Skeletal muscle satellite cell (primary cell): Measurements from ENCODE around the gene CTDP1.

Experiments used
- H3K27me3 ChIP-seq: 2 replicates; pipeline ENCODE4 v1.7.0; 2013; ENCODE audit warnings: low read length; ENCODE audit not compliant: control insufficient read depth, insufficient read depth
- H3K36me3 ChIP-seq: 2 replicates; pipeline ENCODE4 v1.7.0; 2013; ENCODE audit warnings: mild to moderate bottlenecking, control low read depth, low read length; ENCODE audit not compliant: insufficient read depth
- H3K4me1 ChIP-seq: 2 replicates; pipeline ENCODE4 v1.7.0; 2013; ENCODE audit warnings: low read length; ENCODE audit not compliant: control insufficient read depth, insufficient read depth
- H3K4me2 ChIP-seq: 2 replicates; pipeline ENCODE4 v1.7.0; 2013; ENCODE audit warnings: mild to moderate bottlenecking, low read length
- H3K4me3 ChIP-seq: 2 replicates; pipeline ENCODE4 v1.7.0; 2013; ENCODE audit warnings: low read length
- H3K9ac ChIP-seq: 2 replicates; pipeline ENCODE4 v1.7.0; 2013; ENCODE audit warnings: mild to moderate bottlenecking, low read depth, low read length, moderate library complexity
- H3K9me3 ChIP-seq: replicated peaks from 2 replicates; pipeline ENCODE4 v1.7.0; 2013; ENCODE audit warnings: mild to moderate bottlenecking, control low read depth, low read length

Gene CTDP1

DNA sequence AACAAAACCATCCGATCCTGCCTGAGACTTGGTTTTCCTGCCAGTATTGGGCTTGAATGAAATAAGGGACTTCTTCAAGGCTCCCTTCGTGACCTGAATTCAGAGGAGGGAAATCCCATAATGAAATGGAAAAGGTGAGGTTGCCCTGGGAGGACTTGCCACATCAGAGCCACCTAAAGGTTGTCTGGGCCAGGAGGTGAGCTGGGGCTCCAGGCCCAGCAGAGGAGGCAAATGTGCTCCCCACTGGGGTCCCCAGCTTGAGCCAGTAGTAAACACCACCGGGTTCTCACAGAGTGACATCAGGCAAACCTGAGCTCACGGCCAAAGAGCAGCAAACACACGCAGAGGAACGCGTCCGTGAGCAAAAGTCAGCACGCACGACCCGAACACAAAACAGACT is 28.6 kb upstream of the CTDP1 start:
- Histone ChIP-seq H3K27me3 (peaks cover 55% of the 10 kb centered on the region), H3K4me1 (no peaks in the 10 kb centered on the region), H3K36me3 (no peaks in the 10 kb centered on the region), H3K9me3 (no peaks in the 10 kb centered on the region), H3K9ac (no peak overlapping the region), H3K4me2 (no peak overlapping the region), H3K4me3 (no peak overlapping the region)

DNA sequence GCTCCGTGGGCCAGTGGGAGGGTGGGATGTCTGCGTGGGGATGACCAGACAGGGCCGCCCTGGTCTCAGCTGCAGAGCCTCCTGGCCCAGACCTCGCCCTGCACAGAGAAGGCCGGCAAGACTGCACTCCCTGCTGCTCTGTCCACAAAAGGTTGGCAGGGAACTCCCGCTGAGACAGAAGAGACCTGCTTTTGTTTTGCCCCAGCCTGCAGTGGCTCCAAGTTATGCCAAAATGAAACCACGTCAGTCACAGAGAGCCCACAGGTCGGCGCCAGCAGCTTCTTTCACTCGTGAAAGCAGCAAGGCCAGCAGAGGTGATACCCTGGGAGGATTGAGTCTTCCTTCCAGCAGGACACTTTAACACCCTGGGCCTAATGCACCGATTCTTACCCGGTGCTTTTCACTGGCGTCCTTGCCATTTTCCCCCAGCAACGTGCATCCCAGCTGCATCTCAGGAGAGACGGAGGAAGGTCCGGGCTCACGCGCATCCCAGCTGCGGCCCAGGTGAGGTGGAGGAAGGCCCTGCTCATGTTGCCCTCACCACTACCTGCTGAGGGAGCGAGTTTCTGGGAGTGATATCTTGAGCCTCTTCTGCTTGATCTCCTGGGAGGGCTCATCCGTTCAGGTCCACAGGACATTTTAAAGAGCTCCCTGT is 22.1 kb upstream of the CTDP1 start:
- no peak overlapping the region for H3K4me3 ChIP-seq

DNA sequence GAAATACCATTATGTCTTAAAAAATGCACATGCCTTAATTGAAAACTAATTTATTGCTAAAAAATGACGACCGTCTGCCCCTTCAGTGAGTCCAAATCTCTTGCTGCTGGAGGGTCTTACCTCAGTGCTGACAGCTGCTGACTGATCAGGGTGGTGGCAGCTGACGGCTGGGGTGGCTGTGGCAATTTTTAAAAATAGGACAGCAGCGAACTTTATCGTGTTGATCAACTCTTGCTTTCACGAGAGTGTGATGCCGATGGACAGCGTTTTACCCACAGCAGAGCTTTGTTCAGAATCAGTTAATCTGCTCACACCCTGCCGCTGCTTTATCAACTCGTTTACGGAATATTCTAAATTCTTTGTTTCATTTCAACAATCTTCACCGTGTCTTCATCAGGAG is 21.2 kb upstream of the CTDP1 start:
- no peaks in the 10 kb centered on the region for H3K9me3 ChIP-seq
- H3K4me2 ChIP-seq, result no peak overlapping the region
- H3K4me1 ChIP-seq, result no peaks in the 10 kb centered on the region
- no peak overlapping the region for H3K4me3 ChIP-seq
- peaks cover 64% of the 10 kb centered on the region for H3K27me3 ChIP-seq
- H3K36me3 ChIP-seq, result no peaks in the 10 kb centered on the region
- no peak overlapping the region for H3K9ac ChIP-seq

More for the DNA sequence above, 22.1 kb upstream of the CTDP1 start:
- H3K9me3 ChIP-seq, result no peaks in the 10 kb centered on the region
- no peaks in the 10 kb centered on the region for H3K4me1 ChIP-seq
- H3K36me3 ChIP-seq, result no peaks in the 10 kb centered on the region
- H3K9ac ChIP-seq, result no peak overlapping the region
- H3K27me3 ChIP-seq, result peaks cover 69% of the 10 kb centered on the region
- no peak overlapping the region for H3K4me2 ChIP-seq

DNA sequence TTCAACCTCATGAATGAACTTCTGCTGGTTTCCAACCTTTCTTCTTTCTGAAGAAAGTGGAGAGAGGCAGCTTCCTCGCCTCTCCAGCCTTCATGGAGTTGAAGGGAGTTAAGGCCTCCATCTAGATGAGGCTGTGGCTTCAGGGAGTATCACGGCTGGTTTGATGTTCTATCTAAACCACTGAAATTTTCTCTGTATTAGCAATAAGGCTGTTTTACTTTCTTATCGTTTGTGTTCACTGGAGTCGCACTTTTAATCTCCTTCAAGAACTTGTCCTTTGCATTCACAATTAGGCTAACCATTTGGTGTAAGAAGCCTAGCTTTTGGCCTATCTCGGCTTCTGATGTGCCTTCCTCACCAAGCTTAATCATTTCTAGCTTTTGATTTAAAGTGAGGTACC is 19.9 kb upstream of the CTDP1 start:
- H3K4me2 ChIP-seq, result no peak overlapping the region
- no peaks in the 10 kb centered on the region for H3K36me3 ChIP-seq
- peaks cover 55% of the 10 kb centered on the region for H3K27me3 ChIP-seq
- H3K9ac ChIP-seq, result no peak overlapping the region
- no peaks in the 10 kb centered on the region for H3K4me1 ChIP-seq
- H3K9me3 ChIP-seq, result no peaks in the 10 kb centered on the region
- H3K4me3 ChIP-seq, result no peak overlapping the region

DNA sequence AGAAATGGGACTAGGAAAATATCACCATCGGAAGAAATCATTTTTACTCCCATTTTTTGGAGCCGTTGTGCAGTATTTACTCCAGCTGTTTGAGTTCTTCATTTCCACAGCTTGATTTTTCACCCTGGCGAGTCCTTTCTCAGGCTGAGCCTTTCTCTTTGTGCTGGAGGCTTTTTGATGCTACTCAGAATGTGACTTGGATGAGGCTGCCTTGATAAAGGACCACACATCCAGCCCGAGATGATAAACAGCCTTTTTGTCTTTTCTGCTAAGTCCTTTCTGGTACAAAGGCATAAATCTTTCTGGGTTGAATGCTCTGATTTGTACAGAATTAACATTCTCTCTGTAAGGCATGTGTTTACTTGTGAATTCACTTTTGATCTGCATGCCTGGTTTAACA is 17.6 kb upstream of the CTDP1 start:
- Histone ChIP-seq H3K4me3 (no peak overlapping the region), H3K4me2 (no peak overlapping the region), H3K9ac (no peak overlapping the region), H3K36me3 (no peaks in the 10 kb centered on the region), H3K27me3 (peaks cover 56% of the 10 kb centered on the region), H3K4me1 (no peaks in the 10 kb centered on the region), H3K9me3 (no peaks in the 10 kb centered on the region)

DNA sequence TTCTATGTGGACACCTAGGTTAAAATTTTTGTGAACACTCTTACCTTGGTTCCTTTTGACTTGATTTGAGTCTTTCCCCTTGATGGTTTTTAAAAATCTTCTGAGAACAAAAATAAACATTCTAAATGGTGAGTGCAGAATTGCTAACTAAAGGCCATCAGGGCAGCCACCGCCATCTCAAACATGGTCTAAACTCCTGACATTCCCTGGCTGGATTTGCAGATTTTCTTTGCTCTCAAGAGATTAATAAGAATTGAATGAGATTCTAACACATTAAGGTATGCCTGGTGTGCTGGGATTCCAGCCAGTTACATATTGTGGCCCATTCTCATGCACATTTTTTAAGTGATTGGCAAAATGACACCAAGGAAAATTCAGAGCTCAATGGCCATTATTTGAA is 17.2 kb upstream of the CTDP1 start:
- no peaks in the 10 kb centered on the region for H3K4me1 ChIP-seq
- no peaks in the 10 kb centered on the region for H3K9me3 ChIP-seq
- no peak overlapping the region for H3K9ac ChIP-seq
- no peak overlapping the region for H3K4me3 ChIP-seq
- H3K4me2 ChIP-seq, result no peak overlapping the region
- H3K36me3 ChIP-seq, result no peaks in the 10 kb centered on the region
- peaks cover 60% of the 10 kb centered on the region for H3K27me3 ChIP-seq

DNA sequence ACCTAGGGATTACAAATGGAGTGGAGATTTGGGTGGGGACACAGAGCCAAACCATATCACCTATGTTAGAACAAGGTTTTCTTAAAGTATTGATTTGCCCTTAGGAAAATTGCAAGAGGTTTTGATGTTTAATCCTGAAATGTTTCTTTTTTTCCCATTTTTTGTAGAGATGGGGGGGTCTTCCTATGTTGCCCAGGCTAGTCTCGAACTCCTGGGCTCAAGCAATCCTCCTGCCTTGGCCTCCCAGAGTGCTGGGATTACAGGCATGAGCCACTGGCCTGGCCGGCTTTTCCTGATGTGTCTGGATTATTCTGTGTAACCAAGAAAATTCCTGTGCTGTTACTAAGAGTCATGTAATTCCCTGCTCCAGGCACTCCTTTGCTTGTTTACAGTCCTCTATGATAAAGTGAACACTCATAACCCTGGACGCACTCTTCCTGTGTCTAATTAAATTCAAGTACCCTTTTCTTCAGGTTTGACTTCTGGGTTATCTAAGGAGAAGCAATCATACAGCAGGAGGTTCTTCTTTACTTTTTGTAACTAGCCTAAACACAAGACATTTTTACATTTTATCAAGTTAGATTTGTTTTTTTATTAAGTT is 15.0 kb upstream of the CTDP1 start:
- Histone ChIP-seq H3K4me2 (no peak overlapping the region), H3K27me3 (peaks cover 46% of the 10 kb centered on the region), H3K4me1 (no peaks in the 10 kb centered on the region), H3K36me3 (no peaks in the 10 kb centered on the region), H3K9me3 (no peaks in the 10 kb centered on the region), H3K9ac (no peak overlapping the region), H3K4me3 (no peak overlapping the region)

DNA sequence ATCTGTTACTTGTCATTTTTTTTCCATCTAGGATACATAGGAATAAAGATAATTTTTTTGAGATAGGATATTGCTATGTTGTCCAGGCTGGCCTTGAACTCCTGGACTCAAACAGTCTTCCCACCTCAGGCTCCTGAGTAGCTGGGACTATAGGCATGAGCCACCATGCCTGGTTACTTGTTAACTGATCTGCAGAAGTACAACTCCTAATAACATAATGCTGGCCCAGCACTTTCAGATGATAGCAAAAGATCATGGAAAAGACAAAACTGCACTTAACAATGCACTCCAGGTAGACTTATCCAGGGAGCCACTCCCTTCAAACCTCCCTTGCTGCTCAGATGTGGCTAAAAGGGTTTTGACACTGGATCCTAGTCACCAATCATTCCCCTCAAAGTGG is 11.4 kb upstream of the CTDP1 start:
- H3K27me3 ChIP-seq, result peaks cover 15% of the 10 kb centered on the region
- no peaks in the 10 kb centered on the region for H3K4me1 ChIP-seq
- H3K9ac ChIP-seq, result no peak overlapping the region
- no peaks in the 10 kb centered on the region for H3K9me3 ChIP-seq
- no peak overlapping the region for H3K4me3 ChIP-seq
- no peaks in the 10 kb centered on the region for H3K36me3 ChIP-seq
- H3K4me2 ChIP-seq, result no peak overlapping the region

DNA sequence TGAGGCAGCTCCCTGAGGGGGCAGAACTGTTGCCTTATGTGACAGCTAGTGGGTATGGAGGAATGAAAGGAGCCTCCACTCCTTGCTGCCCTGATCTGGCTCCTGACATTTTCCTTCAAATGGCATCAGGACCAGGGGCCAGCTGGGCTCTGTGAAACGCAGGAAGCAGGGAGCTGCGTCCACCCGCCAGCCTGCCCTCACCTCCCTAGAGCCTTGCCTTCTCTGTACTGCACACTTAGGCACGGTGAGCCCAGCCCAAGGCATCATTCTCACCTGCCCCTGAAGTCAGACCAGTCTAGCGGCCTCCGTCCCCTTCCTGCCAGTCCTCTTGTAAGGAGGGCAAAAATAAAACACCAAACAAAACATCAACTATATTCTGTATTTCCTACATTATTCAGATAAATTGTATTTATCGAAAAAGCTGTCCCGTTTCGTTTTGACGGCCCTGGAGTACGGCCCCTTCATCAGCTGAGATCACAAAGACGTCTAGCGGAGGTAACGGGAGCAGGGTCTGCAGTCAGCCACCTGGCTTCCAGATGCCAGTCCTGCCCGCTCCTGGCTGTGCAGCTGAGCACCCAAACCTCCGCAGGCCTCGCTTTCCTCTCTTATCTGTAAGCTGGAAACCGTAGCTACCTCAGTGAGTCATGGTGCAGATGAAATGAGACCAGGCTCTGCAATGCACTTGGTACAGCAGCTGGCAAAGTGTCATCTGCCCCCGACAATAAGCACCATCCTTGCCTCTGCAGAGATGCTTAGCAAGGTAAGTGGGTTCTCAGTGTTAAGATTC is 6.9 kb upstream of the CTDP1 start:
- H3K4me1 ChIP-seq, result no peaks in the 10 kb centered on the region
- peaks cover 5% of the 10 kb centered on the region for H3K36me3 ChIP-seq
- H3K27me3 ChIP-seq, result no peaks in the 10 kb centered on the region
- H3K9me3 ChIP-seq, result no peaks in the 10 kb centered on the region
- H3K4me3 ChIP-seq, result no peak overlapping the region
- no peak overlapping the region for H3K4me2 ChIP-seq
- no peak overlapping the region for H3K9ac ChIP-seq

DNA sequence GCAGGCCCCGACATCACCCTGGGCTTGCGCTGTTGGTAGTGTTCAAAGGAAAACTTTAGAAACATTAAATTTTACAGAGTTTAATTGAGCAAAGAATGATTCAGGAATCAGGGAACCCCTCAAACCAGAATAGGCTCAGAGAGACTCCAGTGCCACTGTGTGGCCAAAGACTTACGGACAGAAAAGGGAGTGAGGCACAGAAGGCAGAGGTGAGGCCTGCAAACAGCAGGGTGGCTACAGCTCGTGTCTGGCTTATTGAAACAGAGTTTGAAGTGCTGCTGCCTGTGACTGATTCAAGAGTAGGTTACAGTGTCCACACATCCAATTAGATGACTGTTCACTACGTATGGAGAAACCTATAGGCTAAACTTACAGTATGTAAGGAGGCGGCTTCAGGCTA is 2.4 kb upstream of the CTDP1 start:
- Histone ChIP-seq H3K9ac (no peak overlapping the region), H3K4me3 (no peak overlapping the region)

DNA sequence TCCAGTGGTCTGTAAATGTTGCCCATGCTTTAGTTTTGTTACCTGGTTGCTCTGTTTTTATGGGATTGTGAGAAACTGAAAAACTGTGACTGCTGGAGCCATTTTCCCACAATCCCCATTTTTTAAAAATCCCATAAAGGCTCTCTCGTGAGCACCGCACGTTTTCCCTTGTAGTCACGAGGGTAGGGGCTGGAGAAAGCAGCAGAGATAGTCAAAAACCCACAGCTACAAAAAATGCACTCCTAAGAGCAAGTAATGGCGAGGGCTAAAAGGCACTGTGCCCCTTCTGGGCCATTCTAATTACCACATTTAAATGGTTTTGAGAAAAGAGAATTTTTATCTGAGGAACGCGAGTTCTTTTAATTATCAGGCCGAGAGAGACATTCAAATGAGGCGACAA is 1.8 kb upstream of the CTDP1 start:
- H3K27me3 ChIP-seq, result no peaks in the 10 kb centered on the region
- H3K4me1 ChIP-seq, result peaks cover 16% of the 10 kb centered on the region
- peak overlapping the region; percentile 95 for H3K4me3 ChIP-seq
- H3K4me2 ChIP-seq, result peak overlapping the region; percentile 93
- H3K36me3 ChIP-seq, result peaks cover 11% of the 10 kb centered on the region
- peak overlapping the region; percentile 96 for H3K9ac ChIP-seq
- no peaks in the 10 kb centered on the region for H3K9me3 ChIP-seq

More for the DNA sequence above, 2.4 kb upstream of the CTDP1 start:
- Histone ChIP-seq H3K4me2 (no peak overlapping the region), H3K27me3 (no peaks in the 10 kb centered on the region), H3K9me3 (no peaks in the 10 kb centered on the region), H3K36me3 (peaks cover 8% of the 10 kb centered on the region), H3K4me1 (peaks cover 16% of the 10 kb centered on the region)
